HG02588 (cell line): Measurements from ENCODE around the gene PHF23.

Experiments
- ATAC-seq: cut with Tn5 transposase; IDR thresholded peaks from one replicate; pipeline ENCODE4 v1.9.1; 2021; ENCODE audit warnings: mild to moderate bottlenecking, moderate library complexity; ENCODE audit not compliant: unreplicated experiment

PHF23 gene

DNA sequence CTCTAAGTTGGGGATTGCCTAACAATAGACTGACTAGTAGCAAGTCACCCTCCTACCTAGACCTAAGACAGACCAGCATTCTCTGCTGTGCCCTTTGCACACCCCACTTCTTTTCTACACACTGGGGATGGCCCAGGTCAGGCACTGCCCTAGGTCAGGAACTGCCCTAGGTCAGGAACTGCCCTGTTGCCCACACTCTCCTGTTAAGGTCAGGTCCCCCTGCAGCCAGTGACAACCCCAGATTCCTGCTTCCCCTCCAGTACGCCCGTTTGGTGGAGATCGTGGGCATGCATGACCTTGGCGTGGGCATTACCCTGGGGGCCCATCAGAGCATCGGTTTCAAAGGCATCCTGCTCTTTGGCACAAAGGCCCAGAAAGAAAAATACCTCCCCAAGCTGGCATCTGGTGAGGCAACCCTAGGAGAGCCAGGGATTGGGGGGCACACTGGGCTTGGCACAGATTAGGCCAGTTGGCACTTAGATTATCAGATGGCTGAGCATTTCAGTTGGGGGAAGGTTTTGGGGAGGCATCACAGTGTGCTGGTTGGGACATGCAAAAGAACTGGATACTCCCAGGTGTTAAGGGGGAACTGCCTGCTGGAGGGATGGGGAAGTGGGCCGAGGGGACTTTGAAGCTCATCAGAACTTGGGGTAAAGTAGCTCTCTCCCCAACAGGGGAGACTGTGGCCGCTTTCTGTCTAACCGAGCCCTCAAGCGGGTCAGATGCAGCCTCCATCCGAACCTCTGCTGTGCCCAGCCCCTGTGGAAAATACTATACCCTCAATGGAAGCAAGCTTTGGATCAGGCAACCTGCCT lies 17.8 kb downstream of the PHF23 start:
- ATAC-seq: no peak

GRCh38 chr17:7220593-7221277 lies 18.5 kb downstream of the PHF23 start:
- ATAC-seq: no peak

DNA sequence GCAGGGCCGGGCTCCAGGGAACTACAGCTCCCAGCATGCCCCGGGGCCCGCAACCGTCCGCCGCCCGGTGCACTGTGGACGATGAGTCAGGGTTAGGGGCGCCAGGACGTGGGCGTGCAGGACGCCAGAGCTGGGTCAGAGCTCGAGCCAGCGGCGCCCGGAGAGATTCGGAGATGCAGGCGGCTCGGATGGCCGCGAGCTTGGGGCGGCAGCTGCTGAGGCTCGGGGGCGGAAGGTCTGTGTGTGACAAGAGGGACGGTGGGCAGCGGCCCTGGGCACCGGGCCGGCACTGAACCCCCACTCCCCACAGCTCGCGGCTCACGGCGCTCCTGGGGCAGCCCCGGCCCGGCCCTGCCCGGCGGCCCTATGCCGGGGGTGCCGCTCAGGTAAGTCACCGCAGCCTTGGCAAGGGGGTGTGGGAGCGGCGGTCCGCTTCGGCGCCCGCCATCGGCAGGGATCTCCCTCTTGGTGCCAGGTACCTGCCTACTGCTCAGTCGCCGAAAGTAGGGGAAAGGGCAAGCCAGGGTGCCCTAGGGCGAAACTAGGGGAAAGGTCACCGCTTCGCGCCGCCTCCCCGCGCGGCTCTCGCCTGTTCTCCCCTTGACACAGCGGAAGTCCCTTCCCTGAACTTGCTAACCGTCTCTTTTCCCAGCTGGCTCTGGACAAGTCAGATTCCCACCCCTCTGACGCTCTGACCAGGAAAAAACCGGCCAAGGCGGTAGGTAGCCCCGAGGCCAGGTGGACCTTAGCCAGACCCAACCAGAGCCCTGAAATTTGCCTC lies 19.3 kb downstream of the PHF23 start, which contains the start of the genes ACADVL and DLG4:
ACADVL (plus strand) TSS at position 127 of the 781 bp plus-strand sequence; CDS start at position 174, 47 bp downstream.
DLG4 (minus strand) TSS at position 25 of the 781 bp plus-strand sequence.
- ATAC-seq: peak; percentile 59

GRCh38 chr17:7219229-7219811 lies 19.9 kb downstream of the PHF23 start:
- no peak for ATAC-seq

GRCh38 chr17:7218758-7219157 lies 20.5 kb downstream of the PHF23 start:
- ATAC-seq: no peak

DNA sequence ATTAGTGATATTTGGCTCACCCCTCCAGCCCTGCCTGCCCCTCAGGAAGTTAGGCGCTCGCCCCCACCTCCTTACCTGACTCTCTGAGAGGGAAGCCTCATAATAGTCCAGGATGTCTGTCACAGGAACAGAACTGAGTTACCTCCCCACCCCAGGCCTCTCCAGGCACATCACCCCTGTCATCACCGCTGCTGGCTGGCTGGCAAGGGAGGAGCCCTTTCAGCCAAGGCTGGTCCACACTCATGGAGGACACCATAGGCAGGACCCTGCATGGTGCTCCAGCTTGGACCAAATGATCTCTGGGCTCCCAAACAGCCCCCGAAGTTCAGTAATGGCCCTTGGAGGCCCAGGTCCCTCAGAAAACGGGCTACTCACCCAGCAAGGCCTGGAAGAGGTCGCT lies 21.1 kb downstream of the PHF23 start:
- no peak for ATAC-seq

GRCh38 chr17:7217113-7217987 lies 21.9 kb downstream of the PHF23 start:
- no peak for ATAC-seq

- ATAC-seq: no peak
Observed at GRCh38 chr17:7216242-7217112, 22.8 kb downstream of the PHF23 start.

- no peak for ATAC-seq
Observed at GRCh38 chr17:7215652-7216180, 23.5 kb downstream of the PHF23 start.

DNA sequence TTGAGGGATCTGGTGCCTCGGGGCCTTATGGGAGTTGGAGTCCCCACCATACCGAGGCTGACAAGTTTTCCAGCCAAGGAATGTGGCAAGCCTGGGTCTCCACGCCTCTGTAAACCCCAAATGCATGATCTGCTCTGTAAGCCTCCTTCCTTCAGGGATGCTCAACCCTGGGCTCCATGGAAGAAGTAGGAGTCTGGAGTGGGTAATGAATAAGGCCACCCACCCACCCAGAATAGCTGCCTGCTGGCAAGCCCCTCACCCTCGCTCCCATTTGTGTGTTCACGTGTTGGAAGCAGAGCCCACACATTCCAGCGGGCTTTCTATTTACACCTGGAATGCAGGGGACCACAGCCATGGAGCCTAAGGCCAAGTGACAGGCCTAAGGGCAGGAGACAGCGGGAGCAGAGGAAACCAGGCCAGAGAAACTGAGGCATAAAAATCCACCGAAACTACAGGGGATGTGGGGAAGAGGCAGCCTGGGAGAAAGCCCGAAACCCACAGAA lies 24.1 kb downstream of the PHF23 start:
- no peak for ATAC-seq

- ATAC-seq: peak; percentile 73
Observed at GRCh38 chr17:7214300-7215135, 24.7 kb downstream of the PHF23 start.

DNA sequence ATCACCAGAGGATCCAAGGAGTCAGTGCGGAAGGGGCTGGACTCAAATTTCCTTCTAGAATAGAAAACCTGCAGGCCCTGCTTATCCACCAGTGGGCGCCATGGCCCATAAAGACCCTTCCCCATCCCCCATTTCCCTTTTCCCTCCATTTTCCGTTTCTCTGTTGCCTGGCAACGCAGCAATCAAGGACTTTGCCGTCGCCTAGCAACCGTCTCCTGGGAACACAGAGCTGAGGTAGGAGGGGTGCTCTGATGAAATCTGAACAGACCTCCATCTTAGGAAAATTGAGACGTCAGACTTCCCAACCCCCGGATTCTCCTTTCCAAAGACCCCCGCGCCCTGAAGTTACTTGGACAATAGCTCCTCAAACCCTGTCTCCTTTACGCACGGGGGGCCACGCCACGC lies 25.4 kb downstream of the PHF23 start:
- no peak for ATAC-seq

DNA sequence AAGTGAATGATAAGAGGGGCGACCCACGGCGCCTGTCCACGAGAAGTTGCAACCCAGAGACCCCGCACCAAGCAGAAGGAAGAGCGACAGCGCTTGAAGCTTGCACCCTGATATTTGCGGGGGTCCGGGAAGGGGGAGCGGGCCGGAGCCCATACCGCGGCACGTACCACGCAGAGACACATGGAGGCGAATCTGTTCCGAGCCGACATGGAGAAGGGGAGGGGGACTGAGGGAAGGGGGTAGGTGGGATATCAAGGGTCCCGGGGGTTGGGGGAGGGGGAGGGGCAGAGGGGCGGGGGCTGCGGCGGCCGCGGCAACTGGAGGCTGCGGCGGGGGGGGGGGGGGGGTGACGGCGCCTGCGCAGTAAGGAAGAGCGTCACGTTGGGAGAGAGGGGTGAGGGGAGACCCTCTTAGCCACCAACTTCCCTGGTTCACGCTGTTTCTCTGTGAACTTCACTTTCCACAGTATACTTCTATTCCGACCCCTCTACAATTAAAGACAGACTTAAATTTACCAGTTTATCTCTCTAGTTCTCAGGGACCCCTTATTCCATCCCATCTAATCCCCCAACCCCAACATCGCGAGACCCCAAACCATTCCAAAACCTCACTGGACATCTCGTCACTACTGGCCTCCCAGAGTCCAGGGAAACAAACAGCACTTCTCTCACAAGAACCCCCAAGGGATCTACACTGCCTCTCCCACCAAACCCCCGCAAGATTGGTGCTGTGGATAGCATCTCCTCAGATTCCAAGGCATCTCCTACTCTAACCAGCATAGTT lies 27.6 kb downstream of the PHF23 start:
- no peak for ATAC-seq

DNA sequence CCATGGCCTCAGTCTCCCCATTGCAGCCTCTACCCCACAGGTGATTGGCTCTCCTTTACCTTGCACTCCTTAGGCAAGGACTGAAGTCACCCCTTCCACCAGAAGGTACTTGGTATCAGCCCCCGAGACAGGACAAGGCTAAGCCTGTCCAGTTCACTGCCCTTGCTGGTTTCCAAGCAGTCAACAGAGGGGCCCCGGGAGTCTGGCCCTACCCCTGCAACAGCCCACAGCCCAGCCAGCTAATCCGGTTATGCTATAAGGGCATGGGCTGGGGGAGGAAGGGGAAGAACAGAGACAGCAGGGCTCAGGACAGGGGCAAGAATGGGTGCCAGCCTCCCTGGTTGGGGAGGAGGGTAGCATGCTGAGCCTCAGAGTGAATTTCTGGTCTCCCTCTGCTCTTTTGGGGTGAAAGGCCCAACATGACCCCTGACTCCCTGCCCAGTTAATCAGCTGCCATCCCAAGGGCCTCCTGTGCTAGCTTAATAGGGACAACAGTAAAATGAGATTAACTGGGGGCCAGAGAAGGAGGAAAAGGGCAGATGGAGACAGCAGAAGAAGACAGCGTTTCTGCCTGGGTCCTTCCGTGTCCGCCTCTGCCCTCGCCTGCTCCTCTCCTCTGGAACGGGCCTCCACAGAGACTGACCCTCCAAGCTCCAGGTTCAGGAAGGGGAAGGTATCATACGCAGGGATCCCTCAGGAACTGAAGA lies 30.4 kb downstream of the PHF23 start:
- ATAC-seq: no peak

- no peak for ATAC-seq
Observed at GRCh38 chr17:7208027-7208571, 31.2 kb downstream of the PHF23 start.
